Spinal cord (tissue), 10 donors: ENCODE measurements around the gene ATXN1. TPM values are rescaled to one million over a fixed set of nuclear protein-coding genes. Genes with fewer than 3 reads are reported as not detected.
"Not testable (repeated sequence)": the region's sequence is repeated elsewhere in the genome, so short reads cannot be mapped to it uniquely, and the experiment has no call there.

ENCODE experiments used
- DNase-seq, 6 donors: peaks; one replicate each; pipeline versions ENCODE4 v3.0.0 to v3.0.0-alpha.2; 2013 to 2015; ENCODE audit warnings: low spot score in 6 of 6, low read depth in 4 of 6
- H3K27ac ChIP-seq: one replicate; pipeline ENCODE4 v1.5.1; 2013; ENCODE audit warnings: low read depth, low read length, control low read depth
- H3K27me3 ChIP-seq: one replicate; pipeline ENCODE4 v1.6.1; 2013; ENCODE audit warnings: low read length; ENCODE audit not compliant: control insufficient read depth, insufficient read depth
- H3K36me3 ChIP-seq: one replicate; pipeline ENCODE4 v1.6.1; 2013; ENCODE audit warnings: low read length; ENCODE audit not compliant: control insufficient read depth, insufficient read depth
- H3K4me1 ChIP-seq: one replicate; pipeline ENCODE4 v1.6.1; 2013; ENCODE audit warnings: low read length; ENCODE audit not compliant: control insufficient read depth, insufficient read depth
- H3K4me3 ChIP-seq: one replicate; pipeline ENCODE4 v1.5.1; 2013; ENCODE audit warnings: low read depth, low read length, control low read depth
- H3K9me3 ChIP-seq: one replicate; pipeline ENCODE4 v1.6.1; 2013; ENCODE audit warnings: low read length; ENCODE audit not compliant: control insufficient read depth, insufficient read depth
- WGBS: methylation state at CpG from one replicate; pipeline ENCODE4 v1.1.5; 2013; ENCODE audit warnings: missing lambda C conversion rate; ENCODE audit not compliant: insufficient coverage; 5-methylcytosine and 5-hydroxymethylcytosine counted together
- polyA plus RNA-seq, 2 donors: library from polyadenylated mRNA; unstranded; fragments of 120-200 nt; gene quantifications; one replicate each; pipeline ENCODE4 v1.2.1, GENCODE V29; 2013; ENCODE audit not compliant: insufficient read length in 2 of 2
- total RNA-seq, 2 donors: library from RNA; depleted of rRNA in 1 of 2; stranded (reverse); fragments of 120-200 nt in 1 of 2; fragments of >200 nt in 1 of 2; gene quantifications; one replicate each; pipeline versions ENCODE4 v1.2.3 to v1.2.4, GENCODE V29; 2013 to 2014
- donor health status: healthy.

The ATXN1 gene
- total and polyA plus RNA-seq, 4 donors, result 20.2 to 50.1 (median 31.7) TPM

GRCh38 chr6:16466800-16467553, 294.3 kb downstream of the ATXN1 start:
- H3K27ac ChIP-seq, result no peak overlapping the region
- no peaks in the 10 kb centered on the region for H3K9me3 ChIP-seq
- DNase-seq, result peak in 1 of 6 donors; percentile 76
- WGBS, result 100% methylated on average over 3 of the region's 13 CpGs
- no peaks in the 10 kb centered on the region for H3K36me3 ChIP-seq
- H3K4me1 ChIP-seq, result no peaks in the 10 kb centered on the region
- H3K4me3 ChIP-seq, result no peak overlapping the region
- no peaks in the 10 kb centered on the region for H3K27me3 ChIP-seq

GRCh38 chr6:16464045-16464444, 297.2 kb downstream of the ATXN1 start:
- H3K36me3 ChIP-seq, result no peaks in the 10 kb centered on the region
- H3K27me3 ChIP-seq, result no peaks in the 10 kb centered on the region
- no peak overlapping the region for H3K4me3 ChIP-seq
- H3K4me1 ChIP-seq, result no peaks in the 10 kb centered on the region
- 98% methylated on average over 3 of the region's 3 CpGs for WGBS
- H3K9me3 ChIP-seq, result no peaks in the 10 kb centered on the region
- H3K27ac ChIP-seq, result no peak overlapping the region
- DNase-seq, result no peak

- not testable (repeated sequence) for H3K36me3 ChIP-seq, H3K27ac ChIP-seq, H3K9me3 ChIP-seq, H3K27me3 ChIP-seq, H3K4me3 ChIP-seq, H3K4me1 ChIP-seq, DNase-seq
- 88% methylated on average over 4 of the region's 4 CpGs for WGBS
These were observed 298.0 kb downstream of the ATXN1 start for GRCh38 chr6:16463246-16463645.

GRCh38 chr6:16461491-16461890, 299.8 kb downstream of the ATXN1 start:
- 77% methylated on average over 5 of the region's 6 CpGs for WGBS
- no peak for DNase-seq
- Histone ChIP-seq H3K9me3 (no peaks in the 10 kb centered on the region), H3K36me3 (no peaks in the 10 kb centered on the region), H3K27me3 (no peaks in the 10 kb centered on the region), H3K27ac (no peak overlapping the region), H3K4me1 (no peaks in the 10 kb centered on the region), H3K4me3 (no peak overlapping the region)

- not testable (repeated sequence) for H3K4me3 ChIP-seq, H3K36me3 ChIP-seq, H3K27me3 ChIP-seq, H3K4me1 ChIP-seq, H3K27ac ChIP-seq, H3K9me3 ChIP-seq, DNase-seq
- WGBS, result 100% methylated on average over 2 of the region's 5 CpGs
These were observed 301.8 kb downstream of the ATXN1 start for GRCh38 chr6:16459472-16459871.

- H3K4me3 ChIP-seq, result no peak overlapping the region
- no peaks in the 10 kb centered on the region for H3K27me3 ChIP-seq
- no peak overlapping the region for H3K27ac ChIP-seq
- H3K4me1 ChIP-seq, result no peaks in the 10 kb centered on the region
- H3K9me3 ChIP-seq, result no peaks in the 10 kb centered on the region
- H3K36me3 ChIP-seq, result no peaks in the 10 kb centered on the region
- no peak for DNase-seq
- WGBS, result no CpG with 5 or more reads among the region's 2 CpGs
These were observed 308.9 kb downstream of the ATXN1 start for GRCh38 chr6:16452348-16452747.

- H3K27ac ChIP-seq, result no peak overlapping the region
- no peak for DNase-seq
- WGBS, result 95% methylated on average over 5 of the region's 7 CpGs
These were observed 310.4 kb downstream of the ATXN1 start for GRCh38 chr6:16450821-16451220.

GRCh38 chr6:16450285-16450684, 311.0 kb downstream of the ATXN1 start:
- Histone ChIP-seq H3K27ac (no peak overlapping the region), H3K4me3 (no peak overlapping the region), H3K9me3 (no peaks in the 10 kb centered on the region), H3K4me1 (no peaks in the 10 kb centered on the region), H3K27me3 (no peaks in the 10 kb centered on the region), H3K36me3 (no peaks in the 10 kb centered on the region)
- DNase-seq, result no peak
- no CpG with 5 or more reads among the region's 3 CpGs for WGBS

More at GRCh38 chr6:16450821-16451220, 310.4 kb downstream of the ATXN1 start:
- Histone ChIP-seq H3K4me3 (no peak overlapping the region), H3K36me3 (no peaks in the 10 kb centered on the region), H3K4me1 (no peaks in the 10 kb centered on the region), H3K9me3 (no peaks in the 10 kb centered on the region), H3K27me3 (no peaks in the 10 kb centered on the region)

GRCh38 chr6:16446273-16446672, 315.0 kb downstream of the ATXN1 start:
- Histone ChIP-seq H3K27me3 (no peaks in the 10 kb centered on the region), H3K4me1 (no peaks in the 10 kb centered on the region)
- WGBS, result 100% methylated on average over 1 of the region's 2 CpGs

GRCh38 chr6:16442031-16442430, 319.2 kb downstream of the ATXN1 start:
- no peaks in the 10 kb centered on the region for H3K9me3 ChIP-seq
- no peak overlapping the region for H3K4me3 ChIP-seq
- H3K27ac ChIP-seq, result no peak overlapping the region
- peak in 1 of 6 donors; percentile 68 for DNase-seq
- H3K27me3 ChIP-seq, result no peaks in the 10 kb centered on the region
- 100% methylated on average over 3 of the region's 3 CpGs for WGBS
- H3K4me1 ChIP-seq, result no peaks in the 10 kb centered on the region
- no peaks in the 10 kb centered on the region for H3K36me3 ChIP-seq

More at GRCh38 chr6:16446273-16446672, 315.0 kb downstream of the ATXN1 start:
- no peak for DNase-seq
- Histone ChIP-seq H3K27ac (no peak overlapping the region), H3K9me3 (no peaks in the 10 kb centered on the region), H3K4me3 (no peak overlapping the region), H3K36me3 (no peaks in the 10 kb centered on the region)
